IPS-20b (cell line): ENCODE measurements around the gene KLHL41.

ENCODE experiments used
- H3K27ac ChIP-seq: one replicate; pipeline ENCODE4 v1.5.1; 2013; ENCODE audit warnings: low read length
- H3K27me3 ChIP-seq: 2 replicates; pipeline ENCODE4 v1.6.1; 2013; ENCODE audit warnings: mild to moderate bottlenecking, low read length, inconsistent platforms; ENCODE audit not compliant: insufficient read depth
- H3K36me3 ChIP-seq: 2 replicates; pipeline ENCODE4 v1.6.1; 2013; ENCODE audit warnings: low read depth, mild to moderate bottlenecking, inconsistent platforms, low read length, moderate library complexity; ENCODE audit not compliant: insufficient read depth
- H3K4me1 ChIP-seq: 2 replicates; pipeline ENCODE4 v1.6.1; 2013; ENCODE audit warnings: mild to moderate bottlenecking, control low read depth, inconsistent platforms, low read length, moderate library complexity; ENCODE audit not compliant: insufficient read depth
- H3K4me3 ChIP-seq: 2 replicates; pipeline ENCODE4 v1.5.1; 2013; ENCODE audit warnings: mild to moderate bottlenecking, low read length, inconsistent platforms
- H3K9ac ChIP-seq: 2 replicates; pipeline ENCODE4 v1.6.1; 2013; ENCODE audit warnings: low read depth, mild to moderate bottlenecking, inconsistent platforms, low read length, moderate library complexity
- H3K9me3 ChIP-seq: 2 replicates; pipeline ENCODE4 v1.6.1; 2013; ENCODE audit warnings: mild to moderate bottlenecking, low read depth, low read length, inconsistent platforms; ENCODE audit not compliant: insufficient read depth

The KLHL41 gene

GRCh38 chr2:169479257-169480078 lies 30.0 kb upstream of the KLHL41 start, which contains the start of gene BBS5:
TSS of gene BBS5 (plus strand) at chr2:169479494. CDS start at chr2:169479554, 60 bp downstream.
- no peaks in the 10 kb centered on the region; the same call in 1 of the 2 replicates for H3K4me1 ChIP-seq
- H3K36me3 ChIP-seq: no peaks in the 10 kb centered on the region
- peaks cover 48% of the 10 kb centered on the region for H3K27me3 ChIP-seq
- H3K9me3 ChIP-seq: no peaks in the 10 kb centered on the region
- peak within 1 kb of the TSS; percentile 61 for H3K9ac ChIP-seq
- H3K27ac ChIP-seq: no peak within 1 kb of the TSS
- peak within 1 kb of the TSS; percentile 85 for H3K4me3 ChIP-seq

- H3K9me3 ChIP-seq: no peaks in the 10 kb centered on the region
- no peak overlapping the region for H3K27ac ChIP-seq
- peaks cover 48% of the 10 kb centered on the region for H3K27me3 ChIP-seq
- no peaks in the 10 kb centered on the region for H3K36me3 ChIP-seq
- H3K9ac ChIP-seq: peak overlapping the region; percentile 61; the same call in 1 of the 2 replicates
- no peaks in the 10 kb centered on the region; the same call in 1 of the 2 replicates for H3K4me1 ChIP-seq
- peak overlapping the region; percentile 85 for H3K4me3 ChIP-seq
Measured at GRCh38 chr2:169480079-169480465, 29.4 kb upstream of the KLHL41 start.

- Histone ChIP-seq H3K27ac (no peak overlapping the region), H3K9ac (no peak overlapping the region), H3K4me3 (no peak overlapping the region), H3K4me1 (no peaks in the 10 kb centered on the region), H3K9me3 (peaks cover 2% of the 10 kb centered on the region; the same call in 1 of the 2 replicates), H3K36me3 (no peaks in the 10 kb centered on the region), H3K27me3 (peaks cover 19% of the 10 kb centered on the region)
Measured at GRCh38 chr2:169485650-169486138, 23.8 kb upstream of the KLHL41 start.

GRCh38 chr2:169486487-169486886 lies 23.0 kb upstream of the KLHL41 start:
- no peak overlapping the region for H3K4me3 ChIP-seq
- H3K9ac ChIP-seq: no peak overlapping the region
- peaks cover 11% of the 10 kb centered on the region for H3K27me3 ChIP-seq
- H3K27ac ChIP-seq: no peak overlapping the region
- no peaks in the 10 kb centered on the region for H3K36me3 ChIP-seq
- H3K4me1 ChIP-seq: no peaks in the 10 kb centered on the region
- peaks cover 5% of the 10 kb centered on the region; the same call in 1 of the 2 replicates for H3K9me3 ChIP-seq

GRCh38 chr2:169490834-169491233 lies 18.7 kb upstream of the KLHL41 start:
- Histone ChIP-seq H3K4me1 (no peaks in the 10 kb centered on the region), H3K4me3 (no peak overlapping the region), H3K9ac (no peak overlapping the region), H3K27me3 (no peaks in the 10 kb centered on the region), H3K9me3 (peaks cover 5% of the 10 kb centered on the region; the same call in 1 of the 2 replicates), H3K36me3 (no peaks in the 10 kb centered on the region), H3K27ac (no peak overlapping the region)

- H3K36me3 ChIP-seq: no peaks in the 10 kb centered on the region
- H3K9ac ChIP-seq: no peak overlapping the region
- no peaks in the 10 kb centered on the region for H3K4me1 ChIP-seq
- no peaks in the 10 kb centered on the region for H3K27me3 ChIP-seq
- no peak overlapping the region for H3K27ac ChIP-seq
- peaks cover 5% of the 10 kb centered on the region; the same call in 1 of the 2 replicates for H3K9me3 ChIP-seq
- H3K4me3 ChIP-seq: no peak overlapping the region
Measured at GRCh38 chr2:169491378-169491777, 18.1 kb upstream of the KLHL41 start.

GRCh38 chr2:169493360-169493759 lies 16.1 kb upstream of the KLHL41 start:
- Histone ChIP-seq H3K27me3 (no peaks in the 10 kb centered on the region), H3K27ac (no peak overlapping the region), H3K9me3 (peaks cover 5% of the 10 kb centered on the region; the same call in 1 of the 2 replicates), H3K4me1 (no peaks in the 10 kb centered on the region), H3K36me3 (no peaks in the 10 kb centered on the region), H3K9ac (no peak overlapping the region), H3K4me3 (no peak overlapping the region)

GRCh38 chr2:169495310-169495928 lies 14.1 kb upstream of the KLHL41 start:
- no peaks in the 10 kb centered on the region for H3K27me3 ChIP-seq
- H3K9me3 ChIP-seq: peaks cover 5% of the 10 kb centered on the region; the same call in 1 of the 2 replicates

GRCh38 chr2:169504651-169505050 lies 4.9 kb upstream of the KLHL41 start:
- Histone ChIP-seq H3K9me3 (no peaks in the 10 kb centered on the region), H3K36me3 (no peaks in the 10 kb centered on the region), H3K27ac (no peak overlapping the region), H3K4me3 (no peak overlapping the region), H3K27me3 (no peaks in the 10 kb centered on the region), H3K9ac (no peak overlapping the region), H3K4me1 (peaks cover 5% of the 10 kb centered on the region; the same call in 1 of the 2 replicates)

More at GRCh38 chr2:169495310-169495928, 14.1 kb upstream of the KLHL41 start:
- Histone ChIP-seq H3K9ac (no peak overlapping the region), H3K27ac (no peak overlapping the region), H3K4me1 (no peaks in the 10 kb centered on the region), H3K4me3 (no peak overlapping the region), H3K36me3 (no peaks in the 10 kb centered on the region)

- Histone ChIP-seq H3K36me3 (no peaks in the 10 kb centered on the region), H3K9me3 (no peaks in the 10 kb centered on the region), H3K4me3 (no peak overlapping the region), H3K9ac (no peak overlapping the region), H3K27ac (no peak overlapping the region), H3K4me1 (peaks cover 7% of the 10 kb centered on the region; the same call in 1 of the 2 replicates), H3K27me3 (no peaks in the 10 kb centered on the region)
Measured at GRCh38 chr2:169507698-169508097, 1.8 kb upstream of the KLHL41 start.

- Histone ChIP-seq H3K27ac (no peak overlapping the region), H3K4me1 (peaks cover 7% of the 10 kb centered on the region; the same call in 1 of the 2 replicates), H3K27me3 (no peaks in the 10 kb centered on the region), H3K9me3 (no peaks in the 10 kb centered on the region), H3K36me3 (no peaks in the 10 kb centered on the region), H3K9ac (no peak overlapping the region), H3K4me3 (no peak overlapping the region)
Measured at GRCh38 chr2:169509955-169510354, 453 bp downstream of the KLHL41 start.
